ENCODE results near the gene KCTD1. TPM values are rescaled to one million over a fixed set of nuclear protein-coding genes. Genes with fewer than 3 reads are reported as not detected.

KCTD1 gene
- total RNA-seq, 1 donor from 2014 or later, result 31.8 TPM

DNA sequence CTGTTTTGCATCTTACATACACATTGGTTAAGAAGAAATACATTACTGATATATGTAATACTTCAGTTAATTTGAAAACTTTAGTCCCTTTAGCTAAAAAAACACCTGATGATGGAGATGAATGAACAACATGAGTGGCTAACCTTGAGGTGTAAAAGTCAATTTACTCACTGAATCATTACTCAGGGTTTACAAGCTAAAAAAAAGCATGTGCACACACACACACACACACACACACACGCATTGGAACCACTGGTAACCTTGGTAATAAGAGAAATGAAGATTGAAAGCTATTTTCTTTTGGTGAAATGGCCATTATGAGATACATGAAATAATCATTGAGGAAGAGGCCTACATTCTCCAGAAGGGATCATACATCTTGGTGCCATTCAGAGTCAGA lies 51.8 kb downstream of the KCTD1 start:
- no peaks in the 10 kb centered on the region for H3K4me1 Mint-ChIP-seq (ENCODE audit: low read depth, unreplicated experiment)
- no peak for FAIRE-seq
- H3K4me3 Mint-ChIP-seq (ENCODE audit: unreplicated experiment), result no peak overlapping the region
- Histone ChIP-seq H3K27ac (ENCODE audit: low read depth, low read length) (no peak overlapping the region), H3K27me3 (ENCODE audit: insufficient read depth, low read length) (no peaks in the 10 kb centered on the region), H3K79me2 (ENCODE audit: insufficient read depth, low read length) (no peaks in the 10 kb centered on the region), H3K4me1 (ENCODE audit: insufficient read depth, low read length) (peaks cover 3% of the 10 kb centered on the region), H3K4me3 (ENCODE audit: insufficient read depth, low read depth, low read length) (no peak overlapping the region), H4K20me1 (ENCODE audit: insufficient read depth, low read length) (peaks cover 1% of the 10 kb centered on the region), H3K9ac (ENCODE audit: low read length) (no peak overlapping the region), H3K4me2 (ENCODE audit: low read length) (no peak overlapping the region), H2AFZ (ENCODE audit: low read depth, low read length) (no peak overlapping the region), H3K9me3 (ENCODE audit: insufficient read depth, low read depth, low read length) (no peaks in the 10 kb centered on the region), H3K36me3 (ENCODE audit: insufficient read depth, low read length) (no peaks in the 10 kb centered on the region)
- no peak for DNase-seq (ENCODE audit: low read depth)
- H3K9me3 Mint-ChIP-seq (ENCODE audit: unreplicated experiment), result no peaks in the 10 kb centered on the region
- H3K27me3 Mint-ChIP-seq (ENCODE audit: low read depth, unreplicated experiment), result no peaks in the 10 kb centered on the region
- no peak overlapping the region for H3K27ac Mint-ChIP-seq (ENCODE audit: unreplicated experiment)
- no peak for TF ChIP-seq EZH2 (IDR thresholded peaks at IDR 0.05; ENCODE audit: insufficient read depth, low read length)
- TF ChIP-seq, protein P1, sequence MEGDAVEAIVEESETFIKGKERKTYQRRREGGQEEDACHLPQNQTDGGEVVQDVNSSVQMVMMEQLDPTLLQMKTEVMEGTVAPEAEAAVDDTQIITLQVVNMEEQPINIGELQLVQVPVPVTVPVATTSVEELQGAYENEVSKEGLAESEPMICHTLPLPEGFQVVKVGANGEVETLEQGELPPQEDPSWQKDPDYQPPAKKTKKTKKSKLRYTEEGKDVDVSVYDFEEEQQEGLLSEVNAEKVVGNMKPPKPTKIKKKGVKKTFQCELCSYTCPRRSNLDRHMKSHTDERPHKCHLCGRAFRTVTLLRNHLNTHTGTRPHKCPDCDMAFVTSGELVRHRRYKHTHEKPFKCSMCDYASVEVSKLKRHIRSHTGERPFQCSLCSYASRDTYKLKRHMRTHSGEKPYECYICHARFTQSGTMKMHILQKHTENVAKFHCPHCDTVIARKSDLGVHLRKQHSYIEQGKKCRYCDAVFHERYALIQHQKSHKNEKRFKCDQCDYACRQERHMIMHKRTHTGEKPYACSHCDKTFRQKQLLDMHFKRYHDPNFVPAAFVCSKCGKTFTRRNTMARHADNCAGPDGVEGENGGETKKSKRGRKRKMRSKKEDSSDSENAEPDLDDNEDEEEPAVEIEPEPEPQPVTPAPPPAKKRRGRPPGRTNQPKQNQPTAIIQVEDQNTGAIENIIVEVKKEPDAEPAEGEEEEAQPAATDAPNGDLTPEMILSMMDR (IDR thresholded peaks at IDR 0.05; ENCODE audit: insufficient read depth, low read depth, low read length), result no peak
- H3K36me3 Mint-ChIP-seq (ENCODE audit: low read depth, unreplicated experiment), result peaks cover 5% of the 10 kb centered on the region

- H3K27me3 Mint-ChIP-seq (ENCODE audit: low read depth, unreplicated experiment), result no peaks in the 10 kb centered on the region
- H3K4me1 ChIP-seq (ENCODE audit: insufficient read depth, low read length), result peaks cover 3% of the 10 kb centered on the region
- FAIRE-seq (no peak), DNase-seq (ENCODE audit: low read depth) (no peak)
- no peaks in the 10 kb centered on the region for H3K27me3 ChIP-seq (ENCODE audit: insufficient read depth, low read length)
- no peaks in the 10 kb centered on the region for H3K79me2 ChIP-seq (ENCODE audit: insufficient read depth, low read length)
- H3K9me3 Mint-ChIP-seq (ENCODE audit: unreplicated experiment), result no peaks in the 10 kb centered on the region
- no peak overlapping the region for H3K27ac Mint-ChIP-seq (ENCODE audit: unreplicated experiment)
- H3K36me3 Mint-ChIP-seq (ENCODE audit: low read depth, unreplicated experiment), result peaks cover 5% of the 10 kb centered on the region
- H3K4me3 Mint-ChIP-seq (ENCODE audit: unreplicated experiment), result no peak overlapping the region
- no peak overlapping the region for H3K4me3 ChIP-seq (ENCODE audit: insufficient read depth, low read depth, low read length)
- H3K9ac ChIP-seq (ENCODE audit: low read length), result no peak overlapping the region
- H3K36me3 ChIP-seq (ENCODE audit: insufficient read depth, low read length), result no peaks in the 10 kb centered on the region
- H4K20me1 ChIP-seq (ENCODE audit: insufficient read depth, low read length), result no peaks in the 10 kb centered on the region
- no peaks in the 10 kb centered on the region for H3K4me1 Mint-ChIP-seq (ENCODE audit: low read depth, unreplicated experiment)
- no peak overlapping the region for H3K4me2 ChIP-seq (ENCODE audit: low read length)
- no peak overlapping the region for H3K27ac ChIP-seq (ENCODE audit: low read depth, low read length)
- no peaks in the 10 kb centered on the region for H3K9me3 ChIP-seq (ENCODE audit: insufficient read depth, low read depth, low read length)
- H2AFZ ChIP-seq (ENCODE audit: low read depth, low read length), result no peak overlapping the region
- TF ChIP-seq EZH2 (IDR thresholded peaks at IDR 0.05; ENCODE audit: insufficient read depth, low read length), result no peak
- TF ChIP-seq, protein P1 (IDR thresholded peaks at IDR 0.05; ENCODE audit: insufficient read depth, low read depth, low read length), result no peak
These were observed 53.1 kb downstream of the KCTD1 start for GRCh38 chr18:26495287-26495686.

DNA sequence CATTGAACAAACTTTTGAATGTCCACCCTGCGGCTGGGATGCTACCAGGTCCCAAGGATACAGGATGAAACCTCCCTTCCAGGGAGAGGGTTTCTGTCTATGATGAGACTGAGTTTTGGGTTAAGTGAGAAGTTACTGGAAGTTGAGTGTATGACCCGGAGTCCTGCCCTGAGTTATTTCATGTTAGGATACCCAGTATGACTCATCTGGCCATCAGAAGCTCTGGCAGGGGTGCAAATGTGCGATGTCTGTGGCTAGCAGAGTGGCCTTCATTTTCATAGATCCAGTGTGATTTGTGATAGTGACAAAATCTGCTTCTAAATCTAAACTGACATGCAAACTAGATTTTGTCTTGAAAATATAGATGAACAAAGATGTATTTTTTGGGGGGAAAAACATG lies 55.3 kb downstream of the KCTD1 start:
- Histone ChIP-seq H3K36me3 (ENCODE audit: insufficient read depth, low read length) (no peaks in the 10 kb centered on the region), H3K79me2 (ENCODE audit: insufficient read depth, low read length) (no peaks in the 10 kb centered on the region), H3K9ac (ENCODE audit: low read length) (no peak overlapping the region), H3K4me1 (ENCODE audit: insufficient read depth, low read length) (peaks cover 3% of the 10 kb centered on the region), H3K4me2 (ENCODE audit: low read length) (no peak overlapping the region), H3K27me3 (ENCODE audit: insufficient read depth, low read length) (no peaks in the 10 kb centered on the region), H3K4me3 (ENCODE audit: insufficient read depth, low read depth, low read length) (no peak overlapping the region), H4K20me1 (ENCODE audit: insufficient read depth, low read length) (no peaks in the 10 kb centered on the region), H2AFZ (ENCODE audit: low read depth, low read length) (no peak overlapping the region), H3K9me3 (ENCODE audit: insufficient read depth, low read depth, low read length) (no peaks in the 10 kb centered on the region), H3K27ac (ENCODE audit: low read depth, low read length) (no peak overlapping the region)
- DNase-seq (ENCODE audit: low read depth) (no peak), FAIRE-seq (no peak)
- no peak overlapping the region for H3K4me3 Mint-ChIP-seq (ENCODE audit: unreplicated experiment)
- no peaks in the 10 kb centered on the region for H3K9me3 Mint-ChIP-seq (ENCODE audit: unreplicated experiment)
- TF ChIP-seq, protein P1 (IDR thresholded peaks at IDR 0.05; ENCODE audit: insufficient read depth, low read depth, low read length), result no peak
- no peak for TF ChIP-seq EZH2 (IDR thresholded peaks at IDR 0.05; ENCODE audit: insufficient read depth, low read length)
- no peaks in the 10 kb centered on the region for H3K27me3 Mint-ChIP-seq (ENCODE audit: low read depth, unreplicated experiment)
- H3K27ac Mint-ChIP-seq (ENCODE audit: unreplicated experiment), result no peak overlapping the region
- no peaks in the 10 kb centered on the region for H3K4me1 Mint-ChIP-seq (ENCODE audit: low read depth, unreplicated experiment)
- peaks cover 5% of the 10 kb centered on the region for H3K36me3 Mint-ChIP-seq (ENCODE audit: low read depth, unreplicated experiment)

All from astrocyte (in vitro differentiated cells and primary cell).